NCI-H526 (cell line): ENCODE measurements around the gene ANAPC5.
"Not testable (repeated sequence)": the region's sequence is repeated elsewhere in the genome, so short reads cannot be mapped to it uniquely, and the experiment has no call there.

ENCODE experiments used
- DNase-seq, 2 experiments: peaks; one replicate each; lab custom pipeline; 2025; lab: John Stamatoyannopoulos, UW

ANAPC5 gene

DNA sequence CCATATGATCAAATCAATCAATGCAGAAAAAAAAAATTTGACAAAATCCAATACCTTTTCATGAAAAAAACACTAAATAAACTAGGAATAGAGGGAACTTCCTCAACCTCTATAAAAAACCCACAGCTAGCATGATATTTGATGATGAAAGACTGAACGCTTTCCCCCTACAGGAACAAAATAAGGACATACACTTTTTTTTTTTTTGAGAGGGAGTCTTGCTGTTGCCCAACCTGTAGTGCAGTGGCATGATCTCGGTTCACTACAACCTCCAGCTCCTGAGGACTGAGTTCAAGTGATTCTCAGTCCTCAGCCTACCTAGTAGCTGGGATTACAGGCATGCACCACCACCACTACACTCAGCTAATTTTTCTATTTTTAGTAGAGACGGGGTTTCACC is 37.8 kb downstream of the ANAPC5 start:
- DNase-seq, result no peak

- DNase-seq, result not testable (repeated sequence)
These were observed 42.0 kb downstream of the ANAPC5 start for GRCh38 chr12:121310231-121310630.

GRCh38 chr12:121307397-121307796 is 44.8 kb downstream of the ANAPC5 start:
- DNase-seq, result not testable (repeated sequence)

GRCh38 chr12:121304306-121304705 is 47.9 kb downstream of the ANAPC5 start:
- DNase-seq, result no peak

DNA sequence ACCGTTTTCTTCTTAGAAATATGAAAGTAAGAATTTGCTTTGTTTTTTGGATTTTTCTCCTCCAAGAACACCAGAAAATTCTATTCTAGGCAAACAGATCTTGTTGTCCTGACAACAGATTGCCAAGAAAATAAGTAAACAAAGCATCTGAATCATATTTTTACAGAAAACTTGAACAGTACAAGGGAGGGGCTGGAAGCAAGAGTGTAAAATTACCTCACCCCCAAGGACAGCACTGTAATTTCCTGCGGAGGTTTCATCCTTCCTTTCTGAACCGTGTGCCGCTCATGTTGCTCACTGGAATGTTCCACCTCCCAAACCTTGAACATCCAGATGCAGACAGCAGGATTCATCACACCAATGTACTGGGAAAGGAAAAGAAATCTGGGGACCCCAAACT is 50.3 kb downstream of the ANAPC5 start:
- DNase-seq, result no peak

- DNase-seq, result no peak
These were observed 52.0 kb downstream of the ANAPC5 start for GRCh38 chr12:121300083-121300819.

DNA sequence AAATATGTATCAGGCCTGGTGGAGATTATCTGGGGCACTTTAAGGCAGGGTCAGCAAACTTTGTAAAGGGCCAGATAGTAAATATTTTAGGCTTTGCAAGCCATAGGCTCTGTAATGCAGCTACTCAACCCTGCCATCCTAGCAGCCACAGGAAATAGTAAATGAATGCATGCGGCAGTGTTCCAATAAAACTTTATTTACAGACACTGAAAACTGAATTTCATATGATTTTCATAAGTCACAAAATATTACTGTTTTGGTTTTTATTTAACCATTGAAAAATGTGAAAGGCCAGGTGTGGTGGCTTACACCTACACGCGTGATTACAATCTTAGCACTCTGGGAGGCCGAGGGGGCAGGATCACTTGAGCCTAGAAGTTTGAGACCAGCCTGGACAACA is 52.5 kb downstream of the ANAPC5 start:
- DNase-seq, result no peak

GRCh38 chr12:121298411-121298810 is 53.8 kb downstream of the ANAPC5 start:
- not testable (repeated sequence) for DNase-seq

DNA sequence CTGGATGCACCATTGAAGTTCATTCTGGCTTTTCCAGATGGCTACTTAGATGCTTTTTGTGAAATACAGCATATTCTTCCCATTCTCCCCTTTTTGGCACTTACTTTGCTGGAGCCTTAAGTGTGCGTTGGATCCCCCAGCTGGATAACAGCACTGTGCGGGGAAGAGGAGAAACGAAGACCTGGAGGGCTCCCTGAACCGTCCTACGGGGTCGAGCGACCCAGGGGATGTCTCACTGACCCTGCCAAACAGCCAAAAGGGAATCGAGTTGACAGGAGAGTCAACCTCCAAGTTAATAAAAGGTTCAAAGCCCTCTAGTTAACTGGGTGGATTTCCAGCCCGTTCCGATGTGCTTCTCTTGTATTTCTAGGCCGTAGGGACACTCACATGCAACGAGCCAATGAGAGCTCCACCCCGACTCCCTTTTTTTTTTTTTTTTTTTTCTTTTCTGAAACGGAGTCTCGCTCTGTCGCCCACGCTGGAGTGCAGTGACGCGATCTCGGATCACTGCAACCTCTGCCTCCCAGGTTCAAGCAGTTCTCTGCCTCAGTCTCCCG is 54.7 kb downstream of the ANAPC5 start:
- DNase-seq, result peak in 1 of 2 experiments; percentile 47

DNA sequence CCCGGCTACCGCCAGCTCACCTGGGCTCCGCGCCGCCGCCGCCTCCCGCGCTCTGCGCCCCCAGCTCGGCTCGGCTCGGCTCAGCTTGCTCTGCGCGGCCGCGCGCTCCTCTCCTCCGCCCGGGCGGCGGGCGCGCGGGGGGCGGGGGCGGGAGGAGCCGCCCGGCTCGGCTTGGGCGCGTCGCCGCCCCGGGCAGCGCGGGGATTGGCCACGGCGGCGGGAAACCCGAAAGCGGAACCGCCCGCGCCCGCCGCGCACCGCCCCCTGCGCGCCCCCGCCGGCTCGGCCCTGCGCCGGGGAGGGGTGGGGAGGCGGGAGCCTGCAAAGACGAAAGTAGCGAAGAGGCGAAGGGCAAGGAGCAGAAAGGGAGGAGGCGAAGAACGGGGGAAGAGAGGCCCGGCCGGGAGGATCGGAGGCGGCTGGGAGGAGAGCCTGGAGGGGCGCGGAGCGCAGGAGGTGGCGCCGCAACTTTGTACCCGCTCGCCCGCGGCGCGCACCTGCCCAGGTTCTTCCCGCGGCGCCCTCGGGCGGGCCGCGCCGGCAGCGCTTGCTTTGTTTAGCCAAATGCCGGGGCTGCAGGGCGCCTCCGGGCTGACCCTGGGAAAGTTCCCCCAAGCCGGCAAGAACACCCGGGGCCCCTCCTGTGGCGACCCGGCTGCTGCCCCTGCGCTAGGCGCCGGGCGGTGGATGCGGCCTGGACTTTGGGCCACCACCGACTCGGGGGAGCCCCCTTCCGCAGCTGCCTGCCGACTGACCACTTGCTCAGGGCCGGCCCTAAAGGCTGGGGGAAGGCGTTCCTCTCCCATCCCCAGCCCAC is 55.4 kb downstream of the ANAPC5 start, which contains the start of gene CAMKK2:
CAMKK2 (minus strand) TSS at position 92 of the 817 bp plus-strand sequence. CDS start 22,183 bp downstream, outside the sequence.
- DNase-seq, result peak; percentile 58 to 91

DNA sequence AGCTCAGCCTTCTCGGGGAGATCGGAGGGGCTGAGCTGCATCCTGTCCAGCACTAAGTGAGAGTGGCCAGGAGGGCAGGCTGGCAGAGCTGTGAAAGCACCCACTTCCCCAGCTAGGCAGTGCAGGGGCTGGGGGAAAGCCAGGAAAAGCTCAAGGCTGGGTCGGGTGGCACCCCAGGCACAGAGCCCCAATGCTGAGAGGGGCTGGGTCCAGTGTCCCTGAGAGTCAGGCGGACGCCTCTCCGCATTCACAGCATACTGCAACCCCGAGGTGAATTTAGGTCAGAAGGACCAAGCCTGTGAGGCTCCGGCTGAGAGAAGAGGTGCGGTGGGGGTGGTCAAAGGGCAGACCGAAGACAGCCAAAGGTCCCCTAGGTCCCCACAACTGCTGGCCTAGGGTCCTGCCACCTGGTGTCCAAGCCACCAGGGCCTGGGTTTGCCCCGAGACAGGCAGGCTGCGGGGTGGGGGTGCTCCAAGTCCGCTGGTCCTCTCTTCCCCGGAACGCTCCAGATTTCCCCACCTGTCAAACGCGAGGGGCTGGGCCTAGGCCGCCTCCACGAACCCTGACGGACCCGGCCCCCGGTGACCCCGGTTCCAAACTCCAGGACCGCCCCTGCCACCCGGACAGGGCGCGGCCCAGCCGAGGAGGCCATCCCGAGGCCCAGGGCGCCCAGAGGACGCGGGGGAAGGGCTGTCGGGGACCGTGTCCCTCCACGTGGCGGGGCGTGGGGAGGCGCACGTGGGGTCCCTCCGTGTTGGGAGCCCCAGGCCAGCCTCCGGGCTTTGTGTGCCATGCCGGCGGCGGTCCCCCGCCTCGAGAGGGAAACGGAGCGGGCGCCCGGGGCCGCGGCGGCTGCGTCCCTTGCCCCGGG is 56.2 kb downstream of the ANAPC5 start:
- peak in 1 of 2 experiments; percentile 60 for DNase-seq

DNA sequence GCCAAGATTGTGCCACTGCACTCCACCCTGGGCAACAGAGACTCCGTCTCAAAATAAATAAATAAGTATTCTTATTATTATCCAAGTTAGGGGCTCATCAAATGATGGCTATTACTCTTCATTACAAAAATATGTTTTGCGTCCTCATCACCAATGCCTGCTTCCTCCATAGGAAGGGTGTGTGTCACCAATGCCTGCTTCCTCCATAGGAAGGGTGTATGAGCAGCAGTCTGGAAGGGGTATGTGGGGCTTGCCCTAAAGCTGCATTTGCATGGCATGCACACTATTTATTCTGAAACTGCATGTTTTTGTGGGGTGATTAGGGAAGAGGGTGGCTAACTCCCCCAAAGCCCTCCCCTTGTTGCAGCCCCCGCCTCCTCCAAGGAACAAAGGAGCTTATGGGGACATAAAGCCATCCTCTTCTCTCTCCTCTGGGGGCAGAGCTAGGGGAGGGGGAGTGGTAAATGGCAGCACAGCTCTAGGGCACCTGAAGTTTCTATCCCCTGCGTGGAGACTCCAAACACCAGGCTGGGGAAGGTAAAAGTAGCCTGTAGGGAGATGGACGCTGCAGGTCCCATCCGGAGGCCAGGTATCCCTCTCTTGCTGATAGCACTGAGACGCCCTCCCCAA is 57.0 kb downstream of the ANAPC5 start:
- DNase-seq, result peak in 1 of 2 experiments; percentile 54

DNA sequence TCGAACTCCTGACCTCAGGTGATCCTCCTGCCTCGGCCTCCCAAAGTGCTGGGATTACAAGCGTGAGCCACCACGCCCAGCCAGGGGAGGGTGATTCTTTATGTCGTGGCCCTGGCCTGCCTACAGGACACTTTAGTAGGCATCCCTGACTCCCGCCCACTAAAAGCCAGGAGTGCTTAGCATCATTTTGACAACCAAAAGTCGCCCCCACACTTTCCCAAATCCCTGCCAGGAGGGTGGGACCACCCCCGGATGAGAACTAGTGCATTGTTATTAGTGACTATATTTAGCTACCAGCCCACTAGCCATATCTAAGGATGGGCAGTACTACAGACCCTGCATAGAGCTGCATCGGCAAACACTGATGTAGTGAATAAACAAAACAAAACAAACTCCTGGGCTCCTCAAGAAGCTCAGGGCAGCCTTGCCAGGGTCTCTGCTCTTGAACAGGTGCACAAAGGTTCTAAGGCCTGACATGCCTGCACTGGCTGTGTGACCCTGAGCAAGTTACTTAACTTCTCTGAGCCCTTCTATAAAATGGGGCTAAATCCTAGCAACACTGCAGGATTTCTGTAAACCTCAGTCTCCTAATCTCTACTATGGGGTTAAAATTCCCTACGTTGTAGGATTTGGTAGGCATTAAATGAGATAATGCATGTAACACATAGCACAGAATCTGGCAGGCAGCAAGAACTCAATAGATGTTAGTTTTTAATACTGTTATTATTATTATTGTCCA is 57.9 kb downstream of the ANAPC5 start:
- no peak for DNase-seq

DNA sequence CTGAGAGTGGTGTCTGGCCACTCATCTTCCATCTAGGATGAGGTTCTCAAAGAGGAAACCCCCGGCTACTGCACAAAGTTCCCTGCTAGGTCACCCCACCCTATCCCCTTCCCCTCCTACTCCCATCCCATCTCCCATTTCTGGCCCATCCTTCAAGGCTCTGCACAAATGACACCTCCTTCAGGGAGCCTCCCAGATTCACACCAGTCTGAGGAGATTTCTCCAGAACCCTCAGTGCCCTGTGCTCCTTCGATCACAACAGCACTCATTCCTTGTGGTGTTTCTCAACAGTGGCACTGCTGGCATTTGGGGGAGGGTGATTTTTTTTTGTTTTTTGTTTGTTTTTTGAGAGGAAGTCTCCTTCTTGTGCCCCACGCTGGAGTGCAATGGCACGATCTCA is 58.6 kb downstream of the ANAPC5 start:
- no peak for DNase-seq

- no peak for DNase-seq
These were observed 61.8 kb downstream of the ANAPC5 start for GRCh38 chr12:121290410-121290809.

DNA sequence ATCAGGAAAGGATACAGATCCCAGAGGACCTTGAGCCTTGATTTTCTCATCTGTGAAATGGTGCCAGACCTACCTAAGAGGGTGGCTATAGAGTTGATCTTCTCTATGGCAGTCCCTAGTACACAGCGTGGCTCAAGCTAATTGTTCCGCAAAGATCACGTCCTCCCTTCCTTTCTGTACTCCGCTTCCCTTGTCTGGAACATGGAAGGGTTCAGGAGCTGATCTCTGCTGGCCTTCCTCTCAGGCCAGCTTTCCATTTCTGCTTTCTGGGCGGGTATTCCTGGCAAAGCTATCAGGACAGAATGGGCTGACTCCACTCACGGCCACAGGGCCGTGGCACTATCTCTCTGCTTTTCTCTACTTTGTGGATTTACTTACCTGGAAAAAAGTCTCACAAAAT is 62.2 kb downstream of the ANAPC5 start:
- no peak for DNase-seq

GRCh38 chr12:121288986-121289385 is 63.2 kb downstream of the ANAPC5 start:
- DNase-seq, result no peak

- no peak for DNase-seq
These were observed 63.9 kb downstream of the ANAPC5 start for GRCh38 chr12:121288158-121288845.

- no peak for DNase-seq
These were observed 64.8 kb downstream of the ANAPC5 start for GRCh38 chr12:121287267-121287954.
